Loucy (cell line): ENCODE measurements around the gene PALLD.

Experiments
- EZH2phosphoT487 ChIP-seq: fragments of 200-600 bp; IDR thresholded peaks from 2 replicates; pipeline ENCODE4 v1.6.1; 2018; ENCODE audit warnings: antibody characterized with exemption, mild to moderate bottlenecking, moderate library complexity, borderline replicate concordance
- TF ChIP-seq, protein P1 (sequence below): fragments of 200-600 bp; sonication (generic); conservative IDR thresholded peaks from 2 replicates; pipeline ENCODE4 v1.5.1; 2014; ENCODE audit warnings: mild to moderate bottlenecking, antibody characterized with exemption, low read length

GRCh38 chr4:168732714-168733113 is 235.9 kb downstream of the PALLD start:
- TF ChIP-seq, protein P1, sequence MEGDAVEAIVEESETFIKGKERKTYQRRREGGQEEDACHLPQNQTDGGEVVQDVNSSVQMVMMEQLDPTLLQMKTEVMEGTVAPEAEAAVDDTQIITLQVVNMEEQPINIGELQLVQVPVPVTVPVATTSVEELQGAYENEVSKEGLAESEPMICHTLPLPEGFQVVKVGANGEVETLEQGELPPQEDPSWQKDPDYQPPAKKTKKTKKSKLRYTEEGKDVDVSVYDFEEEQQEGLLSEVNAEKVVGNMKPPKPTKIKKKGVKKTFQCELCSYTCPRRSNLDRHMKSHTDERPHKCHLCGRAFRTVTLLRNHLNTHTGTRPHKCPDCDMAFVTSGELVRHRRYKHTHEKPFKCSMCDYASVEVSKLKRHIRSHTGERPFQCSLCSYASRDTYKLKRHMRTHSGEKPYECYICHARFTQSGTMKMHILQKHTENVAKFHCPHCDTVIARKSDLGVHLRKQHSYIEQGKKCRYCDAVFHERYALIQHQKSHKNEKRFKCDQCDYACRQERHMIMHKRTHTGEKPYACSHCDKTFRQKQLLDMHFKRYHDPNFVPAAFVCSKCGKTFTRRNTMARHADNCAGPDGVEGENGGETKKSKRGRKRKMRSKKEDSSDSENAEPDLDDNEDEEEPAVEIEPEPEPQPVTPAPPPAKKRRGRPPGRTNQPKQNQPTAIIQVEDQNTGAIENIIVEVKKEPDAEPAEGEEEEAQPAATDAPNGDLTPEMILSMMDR = no peak
- TF ChIP-seq EZH2phosphoT487 = no peak
